ENCODE results near the gene CNTN1.

The CNTN1 gene

DNA sequence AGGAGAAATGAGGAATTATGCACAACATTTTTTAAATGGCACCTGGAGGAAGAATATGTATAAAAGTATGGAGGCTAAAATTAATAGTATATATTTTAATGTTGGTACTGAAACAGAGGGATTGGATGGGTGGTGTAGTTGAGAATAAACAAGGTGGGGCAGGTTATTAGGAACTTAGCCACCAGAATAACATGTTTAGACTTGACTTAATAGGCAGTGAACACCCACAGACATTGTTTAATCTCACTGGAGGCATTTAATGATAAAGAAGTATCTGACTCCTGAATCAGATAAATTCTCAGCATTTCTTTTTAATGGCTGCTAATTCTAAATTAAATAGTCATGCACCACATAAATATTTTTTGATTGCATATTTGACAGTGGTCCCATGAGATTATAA, 139.7 kb downstream of the CNTN1 start:
- Histone ChIP-seq H3K36me3 (ENCODE audit: control insufficient read depth in 2 of 2, insufficient read depth in 1 of 2, low read length in 2 of 2) (no peaks in the 10 kb centered on the region), H3K4me3 (ENCODE audit: low read depth, low read length) (no peak overlapping the region), H3K4me1 (ENCODE audit: control insufficient read depth, insufficient read depth, low read length) (no peaks in the 10 kb centered on the region), H3K9me3 (ENCODE audit: control insufficient read depth, insufficient read depth, low read depth, low read length) (no peaks in the 10 kb centered on the region), H3K27ac (ENCODE audit: extremely low read depth, low read depth, low read length) (no peak overlapping the region)
- CTCF ChIA-PET, result no interaction called here
- TF ChIP-seq ZNF626 (tag by site-specific recombination; IDR thresholded peaks at IDR 0.05) (no peak), ZNF341 (tag by site-specific recombination; IDR thresholded peaks at IDR 0.05; ENCODE audit: low read depth) (no peak), ZNF132 (tag by site-specific recombination; IDR thresholded peaks at IDR 0.05; ENCODE audit: borderline replicate concordance) (no peak), OVOL3 (tag by site-specific recombination; IDR thresholded peaks at IDR 0.05) (no peak), SCRT2 (tag by site-specific recombination; IDR thresholded peaks at IDR 0.05) (no peak), ZNF221 (tag by site-specific recombination; IDR thresholded peaks at IDR 0.05; ENCODE audit: borderline replicate concordance) (no peak), ZNF202 (tag by site-specific recombination; IDR thresholded peaks at IDR 0.05; ENCODE audit: borderline replicate concordance) (no peak), ZNF639 (tag by site-specific recombination; IDR thresholded peaks at IDR 0.05) (no peak), ZNF433 (tag by site-specific recombination; IDR thresholded peaks at IDR 0.05; ENCODE audit: low read depth) (no peak), ZBTB26 (tag by site-specific recombination; optimal IDR thresholded peaks at IDR 0.05) (no peak)
- POLR2A ChIA-PET, result no interaction called here

- H3K4me1 ChIP-seq (ENCODE audit: control insufficient read depth, insufficient read depth, low read length), result no peaks in the 10 kb centered on the region
- no peak overlapping the region for H3K27ac ChIP-seq (ENCODE audit: extremely low read depth, low read depth, low read length)
- H3K4me3 ChIP-seq (ENCODE audit: low read depth, low read length), result no peak overlapping the region
- ChIA-PET CTCF (no interaction called here), POLR2A (no interaction called here)
- no peaks in the 10 kb centered on the region for H3K9me3 ChIP-seq (ENCODE audit: control insufficient read depth, insufficient read depth, low read depth, low read length)
- H3K36me3 ChIP-seq (ENCODE audit: control insufficient read depth in 2 of 2, insufficient read depth in 1 of 2, low read length in 2 of 2), result no peaks in the 10 kb centered on the region
- TF ChIP-seq ZBTB1 (tag by site-specific recombination; IDR thresholded peaks at IDR 0.05) (no peak), ZFP41 (tag by site-specific recombination; IDR thresholded peaks at IDR 0.05; ENCODE audit: borderline replicate concordance) (no peak), ZNF239 (tag by site-specific recombination; IDR thresholded peaks at IDR 0.05) (no peak), GLIS1 (tag by site-specific recombination; IDR thresholded peaks at IDR 0.05) (no peak), YY2 (tag by site-specific recombination; IDR thresholded peaks at IDR 0.05) (no peak), ZNF16 (tag by site-specific recombination; IDR thresholded peaks at IDR 0.05; ENCODE audit: low read depth) (no peak), KLF9 (tag by site-specific recombination; IDR thresholded peaks at IDR 0.05; ENCODE audit: low read depth) (no peak), ZBTB17 (tag by site-specific recombination; IDR thresholded peaks at IDR 0.05) (no peak), ZNF324 (tag by site-specific recombination; IDR thresholded peaks at IDR 0.05) (no peak), AEBP2 (tag by site-specific recombination; IDR thresholded peaks at IDR 0.05; ENCODE audit: borderline replicate concordance) (no peak), ZNF311 (tag by site-specific recombination; IDR thresholded peaks at IDR 0.05; ENCODE audit: borderline replicate concordance) (no peak), ZNF791 (tag by site-specific recombination; IDR thresholded peaks at IDR 0.05) (no peak), PRDM6 (tag by site-specific recombination; IDR thresholded peaks at IDR 0.05) (no peak), ZNF664 (tag by site-specific recombination; IDR thresholded peaks at IDR 0.05) (no peak), ZNF26 (tag by site-specific recombination; IDR thresholded peaks at IDR 0.05) (no peak)
- TF ChIP-seq, protein P1, sequence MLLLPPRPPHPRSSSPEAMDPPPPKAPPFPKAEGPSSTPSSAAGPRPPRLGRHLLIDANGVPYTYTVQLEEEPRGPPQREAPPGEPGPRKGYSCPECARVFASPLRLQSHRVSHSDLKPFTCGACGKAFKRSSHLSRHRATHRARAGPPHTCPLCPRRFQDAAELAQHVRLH (tag by site-specific recombination; IDR thresholded peaks at IDR 0.05), result no peak
- TF ChIP-seq, protein P2, sequence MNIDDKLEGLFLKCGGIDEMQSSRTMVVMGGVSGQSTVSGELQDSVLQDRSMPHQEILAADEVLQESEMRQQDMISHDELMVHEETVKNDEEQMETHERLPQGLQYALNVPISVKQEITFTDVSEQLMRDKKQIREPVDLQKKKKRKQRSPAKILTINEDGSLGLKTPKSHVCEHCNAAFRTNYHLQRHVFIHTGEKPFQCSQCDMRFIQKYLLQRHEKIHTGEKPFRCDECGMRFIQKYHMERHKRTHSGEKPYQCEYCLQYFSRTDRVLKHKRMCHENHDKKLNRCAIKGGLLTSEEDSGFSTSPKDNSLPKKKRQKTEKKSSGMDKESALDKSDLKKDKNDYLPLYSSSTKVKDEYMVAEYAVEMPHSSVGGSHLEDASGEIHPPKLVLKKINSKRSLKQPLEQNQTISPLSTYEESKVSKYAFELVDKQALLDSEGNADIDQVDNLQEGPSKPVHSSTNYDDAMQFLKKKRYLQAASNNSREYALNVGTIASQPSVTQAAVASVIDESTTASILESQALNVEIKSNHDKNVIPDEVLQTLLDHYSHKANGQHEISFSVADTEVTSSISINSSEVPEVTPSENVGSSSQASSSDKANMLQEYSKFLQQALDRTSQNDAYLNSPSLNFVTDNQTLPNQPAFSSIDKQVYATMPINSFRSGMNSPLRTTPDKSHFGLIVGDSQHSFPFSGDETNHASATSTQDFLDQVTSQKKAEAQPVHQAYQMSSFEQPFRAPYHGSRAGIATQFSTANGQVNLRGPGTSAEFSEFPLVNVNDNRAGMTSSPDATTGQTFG (tag by site-specific recombination; IDR thresholded peaks at IDR 0.05; ENCODE audit: borderline replicate concordance), result no peak
Observed at GRCh38 chr12:40832668-40833067, 140.4 kb downstream of the CNTN1 start.

Measured in HEK293 (cell line).